HFFc6 (cell line): ENCODE data around the gene PPARA. TPM values are rescaled to one million over a fixed set of nuclear protein-coding genes. Genes with fewer than 3 reads are reported as not detected.

Experiments used
- DNase-seq: peaks from one replicate; pipeline ENCODE4 v3.0.0-alpha.2; 2018
- H3K27ac Mint-ChIP-seq: 2 replicates; pipeline ENCODE4 v1.8.0; 2020; ENCODE audit warnings: mild to moderate bottlenecking, mixed read lengths
- H3K27me3 Mint-ChIP-seq: 2 replicates; pipeline ENCODE4 v1.8.0; 2021; ENCODE audit warnings: mild to moderate bottlenecking, moderate library complexity, mixed read lengths; ENCODE audit not compliant: insufficient read depth
- H3K36me3 Mint-ChIP-seq: 2 replicates; pipeline ENCODE4 v1.8.0; 2021; ENCODE audit warnings: low read depth, mixed read lengths
- H3K4me1 Mint-ChIP-seq: 2 replicates; pipeline ENCODE4 v1.8.0; 2020; ENCODE audit warnings: low read depth, mixed read lengths
- H3K4me3 Mint-ChIP-seq: 2 replicates; pipeline ENCODE4 v1.8.0; 2020; ENCODE audit warnings: mild to moderate bottlenecking, moderate library complexity, mixed read lengths
- H3K9me3 Mint-ChIP-seq: 2 replicates; pipeline ENCODE4 v1.8.0; 2020; ENCODE audit warnings: mild to moderate bottlenecking, mixed read lengths
- CTCF ChIP-seq: fragments of 200-600 bp; sonication (generic); IDR thresholded peaks from 2 replicates; pipeline ENCODE4 v1.5.0; 2021; ENCODE audit warnings: antibody characterized with exemption, mild to moderate bottlenecking
- total RNA-seq, 6 experiments: library from RNA; stranded (reverse); fragmentation: NEBNext Ultra II Directional; extraction: Animal tissue kit (Norgen Biotek cat#: 25700); gene quantifications; 2 replicates in 1 of 6; 3 replicates in 5 of 6; pipeline ENCODE4 v1.2.3, GENCODE V29; 2021

The PPARA gene
- total RNA-seq, 6 experiments from 2014 or later = 14.1 to 16.0 (median 15.1) TPM

GRCh38 chr22:46202897-46203600, 52.7 kb downstream of the PPARA start:
- Mint-ChIP-seq H3K27ac (no peak overlapping the region), H3K4me1 (no peaks in the 10 kb centered on the region)

GRCh38 chr22:46203601-46203980, 53.3 kb downstream of the PPARA start:
- Mint-ChIP-seq H3K27ac (no peak overlapping the region), H3K4me1 (no peaks in the 10 kb centered on the region), H3K9me3 (peaks cover 3% of the 10 kb centered on the region), H3K27me3 (no peaks in the 10 kb centered on the region), H3K4me3 (no peak overlapping the region), H3K36me3 (peaks cover 11% of the 10 kb centered on the region)
- DNase-seq = no peak
- no peak for TF ChIP-seq CTCF

More at GRCh38 chr22:46202897-46203600, 52.7 kb downstream of the PPARA start:
- Mint-ChIP-seq H3K9me3 (no peaks in the 10 kb centered on the region), H3K36me3 (peaks cover 7% of the 10 kb centered on the region), H3K4me3 (no peak overlapping the region), H3K27me3 (no peaks in the 10 kb centered on the region)
- no peak for DNase-seq
- TF ChIP-seq CTCF = no peak

GRCh38 chr22:46209262-46209661, 58.9 kb downstream of the PPARA start:
- TF ChIP-seq CTCF = no peak
- Mint-ChIP-seq H3K36me3 (peaks cover 59% of the 10 kb centered on the region), H3K27ac (no peak overlapping the region), H3K4me1 (no peaks in the 10 kb centered on the region), H3K27me3 (no peaks in the 10 kb centered on the region), H3K4me3 (no peak overlapping the region), H3K9me3 (peaks cover 26% of the 10 kb centered on the region)
- no peak for DNase-seq

- no peaks in the 10 kb centered on the region; the same call in 1 of the 2 replicates for H3K27me3 Mint-ChIP-seq
- peaks cover 26% of the 10 kb centered on the region for H3K9me3 Mint-ChIP-seq
- peaks cover 70% of the 10 kb centered on the region for H3K36me3 Mint-ChIP-seq
- no peak for DNase-seq
- H3K4me1 Mint-ChIP-seq = no peaks in the 10 kb centered on the region
- no peak for TF ChIP-seq CTCF
- no peak overlapping the region for H3K27ac Mint-ChIP-seq
- no peak overlapping the region for H3K4me3 Mint-ChIP-seq
Observed at GRCh38 chr22:46212195-46212594, 61.9 kb downstream of the PPARA start.

GRCh38 chr22:46213052-46213451, 62.7 kb downstream of the PPARA start:
- H3K27me3 Mint-ChIP-seq = no peaks in the 10 kb centered on the region; the same call in 1 of the 2 replicates
- no peak for TF ChIP-seq CTCF
- H3K27ac Mint-ChIP-seq = no peak overlapping the region
- no peaks in the 10 kb centered on the region for H3K4me1 Mint-ChIP-seq
- H3K4me3 Mint-ChIP-seq = no peak overlapping the region
- no peak for DNase-seq
- peaks cover 26% of the 10 kb centered on the region for H3K9me3 Mint-ChIP-seq
- H3K36me3 Mint-ChIP-seq = peaks cover 70% of the 10 kb centered on the region
